WTC11 (cell line): ENCODE data around the gene VPS4A. TPM values are rescaled to one million over a fixed set of nuclear protein-coding genes. Genes with fewer than 3 reads are reported as not detected.

ENCODE experiments used
- ATAC-seq: fragments of 200-7000 bp; cut with Tn5 transposase; 2 replicates; pipeline ENCODE4 v1.10.0; 2021; ENCODE audit warnings: mild to moderate bottlenecking, moderate library complexity
- CTCF ChIA-PET: fragments of 300-600 bp; sonication (Branson Sonifier 250); formaldehyde crosslinking; loops from one replicate; lab custom pipeline; 2021; ENCODE audit warnings: antibody characterized with exemption; lab: Charles Lee
- POLR2A ChIA-PET: fragments of 350-600 bp; sonication (Branson Sonifier 250); formaldehyde crosslinking; loops from one replicate; lab custom pipeline; 2021; ENCODE audit warnings: antibody characterized with exemption; lab: Charles Lee
- DNase-seq: peaks from one replicate; pipeline ENCODE4 v3.0.0; 2021; ENCODE audit warnings: low spot score
- H3K27ac Mint-ChIP-seq: 2 replicates; pipeline ENCODE4 v1.8.0; 2021; ENCODE audit warnings: mixed read lengths
- H3K27me3 Mint-ChIP-seq: 2 replicates; pipeline ENCODE4 v1.8.0; 2021; ENCODE audit warnings: low read depth, mild to moderate bottlenecking, moderate library complexity, mixed read lengths
- H3K36me3 Mint-ChIP-seq: 2 replicates; pipeline ENCODE4 v1.8.0; 2021; ENCODE audit warnings: mixed read lengths
- H3K4me1 Mint-ChIP-seq: 2 replicates; pipeline ENCODE4 v1.8.0; 2022; ENCODE audit warnings: mixed read lengths
- H3K4me3 Mint-ChIP-seq: 2 replicates; pipeline ENCODE4 v1.8.0; 2021; ENCODE audit warnings: mild to moderate bottlenecking, moderate library complexity, mixed read lengths
- H3K9me3 Mint-ChIP-seq: 2 replicates; pipeline ENCODE4 v1.8.0; 2021; ENCODE audit warnings: mixed read lengths
- ATF1 ChIP-seq: sonication (generic); formaldehyde crosslinking; IDR thresholded peaks from 2 replicates; pipeline ENCODE4 v1.8.1; 2023; ENCODE audit warnings: mild to moderate bottlenecking, moderate library complexity, missing genetic modification reagents
- CBFB ChIP-seq: sonication (generic); formaldehyde crosslinking; IDR thresholded peaks from 2 replicates; pipeline ENCODE4 v1.8.1; 2022; ENCODE audit warnings: mild to moderate bottlenecking, low read depth, missing genetic modification reagents
- ETV6 ChIP-seq: sonication (generic); formaldehyde crosslinking; IDR thresholded peaks from 2 replicates; pipeline ENCODE4 v1.8.1; 2022; ENCODE audit warnings: mild to moderate bottlenecking, missing genetic modification reagents
- HMGA2 ChIP-seq: fragments of 250-450 bp; sonication (Bioruptor Pico); IDR thresholded peaks from 2 replicates; pipeline ENCODE4 v1.4.0; 2021; ENCODE audit warnings: mild to moderate bottlenecking, moderate library complexity
- IRF2 ChIP-seq: sonication (generic); formaldehyde crosslinking; IDR thresholded peaks from 2 replicates; pipeline ENCODE4 v1.8.0; 2022; ENCODE audit warnings: low read depth, missing genetic modification reagents, borderline replicate concordance
- RELA ChIP-seq: sonication (generic); formaldehyde crosslinking; IDR thresholded peaks from 2 replicates; pipeline ENCODE4 v1.8.1; 2022; ENCODE audit warnings: missing genetic modification reagents, mild to moderate bottlenecking, borderline replicate concordance
- ZNF232 ChIP-seq: sonication (generic); formaldehyde crosslinking; IDR thresholded peaks from 2 replicates; pipeline ENCODE4 v1.8.0; 2022; ENCODE audit warnings: mild to moderate bottlenecking, missing genetic modification reagents
- ZNF416 ChIP-seq: fragments of 250-450 bp; sonication (Bioruptor Pico); IDR thresholded peaks from 2 replicates; pipeline ENCODE4 v1.9.0; 2021; ENCODE audit warnings: mild to moderate bottlenecking, inconsistent platforms
- total RNA-seq: library from RNA; stranded (reverse); gene quantifications from 3 replicates; pipeline ENCODE4 v1.2.3, GENCODE V29; 2021
- TF ChIP-seq, protein P1 (sequence below): sonication (generic); formaldehyde crosslinking; IDR thresholded peaks from 2 replicates; pipeline ENCODE4 v1.8.1; 2023; ENCODE audit warnings: mild to moderate bottlenecking, moderate library complexity, missing genetic modification reagents
- TF ChIP-seq, protein P2 (sequence below): fragments of 200-600 bp; IDR thresholded peaks from 2 replicates; pipeline ENCODE4 v1.8.0; 2022; ENCODE audit warnings: antibody characterized with exemption

VPS4A gene
- total RNA-seq, 1 experiment from 2014 or later, result 28.3 TPM

DNA sequence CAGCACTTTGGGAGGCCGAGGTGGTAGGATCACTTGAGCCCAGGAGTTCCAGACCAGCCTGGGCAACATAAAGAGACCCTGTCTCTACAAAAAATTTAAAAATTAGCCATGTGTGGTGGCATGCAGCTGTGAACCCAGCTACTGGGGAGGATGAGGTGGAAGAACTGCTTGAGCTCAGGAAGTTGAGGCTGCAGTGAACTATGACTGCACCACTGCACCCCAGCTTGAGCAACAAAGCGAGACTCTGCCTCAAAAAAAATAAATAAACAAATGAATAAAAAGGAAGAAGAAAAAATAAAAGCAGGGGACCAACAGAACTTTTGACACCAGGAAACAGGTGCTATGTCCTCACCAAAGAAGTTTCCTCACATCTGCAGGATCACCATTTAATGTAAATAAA, 60.4 kb downstream of the VPS4A start:
- no peak for DNase-seq
- CTCF ChIA-PET, result no interaction called here
- no peak overlapping the region for H3K4me3 Mint-ChIP-seq
- no peak overlapping the region for H3K27ac Mint-ChIP-seq
- no peak for ATAC-seq
- no peak for TF ChIP-seq RELA
- TF ChIP-seq, protein P1, sequence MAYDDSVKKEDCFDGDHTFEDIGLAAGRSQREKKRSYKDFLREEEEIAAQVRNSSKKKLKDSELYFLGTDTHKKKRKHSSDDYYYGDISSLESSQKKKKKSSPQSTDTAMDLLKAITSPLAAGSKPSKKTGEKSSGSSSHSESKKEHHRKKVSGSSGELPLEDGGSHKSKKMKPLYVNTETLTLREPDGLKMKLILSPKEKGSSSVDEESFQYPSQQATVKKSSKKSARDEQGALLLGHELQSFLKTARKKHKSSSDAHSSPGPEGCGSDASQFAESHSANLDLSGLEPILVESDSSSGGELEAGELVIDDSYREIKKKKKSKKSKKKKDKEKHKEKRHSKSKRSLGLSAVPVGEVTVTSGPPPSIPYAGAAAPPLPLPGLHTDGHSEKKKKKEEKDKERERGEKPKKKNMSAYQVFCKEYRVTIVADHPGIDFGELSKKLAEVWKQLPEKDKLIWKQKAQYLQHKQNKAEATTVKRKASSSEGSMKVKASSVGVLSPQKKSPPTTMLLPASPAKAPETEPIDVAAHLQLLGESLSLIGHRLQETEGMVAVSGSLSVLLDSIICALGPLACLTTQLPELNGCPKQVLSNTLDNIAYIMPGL (CRISPR knock-in tag), result no peak
- no peak for TF ChIP-seq ZNF232 (CRISPR knock-in tag)
- TF ChIP-seq CBFB (CRISPR knock-in tag), result no peak
- TF ChIP-seq ZNF416 (CRISPR knock-in tag), result no peak
- TF ChIP-seq HMGA2, result no peak
- TF ChIP-seq IRF2 (CRISPR knock-in tag), result no peak
- H3K4me1 Mint-ChIP-seq, result no peaks in the 10 kb centered on the region
- no peaks in the 10 kb centered on the region for H3K27me3 Mint-ChIP-seq
- peaks cover 59% of the 10 kb centered on the region for H3K36me3 Mint-ChIP-seq
- no peaks in the 10 kb centered on the region for H3K9me3 Mint-ChIP-seq
- POLR2A ChIA-PET, result no interaction called here

DNA sequence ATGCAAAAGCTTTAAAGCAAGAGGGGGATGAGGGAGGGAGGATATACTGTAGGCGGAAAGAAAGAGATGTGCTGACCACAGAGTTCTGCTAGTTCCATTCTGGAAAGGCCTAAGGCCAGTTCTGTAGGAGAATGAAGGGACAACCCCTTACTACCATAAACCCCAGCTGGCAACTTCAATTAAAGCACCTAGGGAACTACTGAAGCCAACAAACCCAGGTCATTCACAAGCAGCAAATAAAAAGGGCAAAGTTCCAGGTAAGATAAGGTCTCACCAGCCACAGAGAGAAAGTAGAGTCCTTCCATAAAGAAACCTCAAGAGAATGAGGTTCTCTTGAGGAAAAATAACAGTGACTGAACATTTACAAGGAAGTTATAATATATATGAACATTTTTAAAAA, 61.9 kb downstream of the VPS4A start:
- ATAC-seq (no peak), DNase-seq (no peak)
- Mint-ChIP-seq H3K9me3 (no peaks in the 10 kb centered on the region), H3K27ac (peak overlapping the region; percentile 80; the same call in 1 of the 2 replicates), H3K4me3 (no peak overlapping the region), H3K4me1 (no peaks in the 10 kb centered on the region), H3K27me3 (no peaks in the 10 kb centered on the region), H3K36me3 (peaks cover 50% of the 10 kb centered on the region)
- ChIA-PET CTCF (no interaction called here), POLR2A (no interaction called here)
- TF ChIP-seq ZNF416 (CRISPR knock-in tag) (no peak), ETV6 (no peak), ATF1 (CRISPR knock-in tag) (no peak)
- TF ChIP-seq, protein P2, sequence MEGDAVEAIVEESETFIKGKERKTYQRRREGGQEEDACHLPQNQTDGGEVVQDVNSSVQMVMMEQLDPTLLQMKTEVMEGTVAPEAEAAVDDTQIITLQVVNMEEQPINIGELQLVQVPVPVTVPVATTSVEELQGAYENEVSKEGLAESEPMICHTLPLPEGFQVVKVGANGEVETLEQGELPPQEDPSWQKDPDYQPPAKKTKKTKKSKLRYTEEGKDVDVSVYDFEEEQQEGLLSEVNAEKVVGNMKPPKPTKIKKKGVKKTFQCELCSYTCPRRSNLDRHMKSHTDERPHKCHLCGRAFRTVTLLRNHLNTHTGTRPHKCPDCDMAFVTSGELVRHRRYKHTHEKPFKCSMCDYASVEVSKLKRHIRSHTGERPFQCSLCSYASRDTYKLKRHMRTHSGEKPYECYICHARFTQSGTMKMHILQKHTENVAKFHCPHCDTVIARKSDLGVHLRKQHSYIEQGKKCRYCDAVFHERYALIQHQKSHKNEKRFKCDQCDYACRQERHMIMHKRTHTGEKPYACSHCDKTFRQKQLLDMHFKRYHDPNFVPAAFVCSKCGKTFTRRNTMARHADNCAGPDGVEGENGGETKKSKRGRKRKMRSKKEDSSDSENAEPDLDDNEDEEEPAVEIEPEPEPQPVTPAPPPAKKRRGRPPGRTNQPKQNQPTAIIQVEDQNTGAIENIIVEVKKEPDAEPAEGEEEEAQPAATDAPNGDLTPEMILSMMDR, result no peak

Other genes starting within 250 kb of the VPS4A start
- gene HAS3, start 205.7 kb upstream of the VPS4A start, total RNA-seq, result 54.4 to 66.9 TPM (median 56.0 TPM) in 3 replicates
- gene CHTF8, start 178.8 kb upstream of the VPS4A start, total RNA-seq, result 115 to 134 TPM (median 132 TPM) in 3 replicates
- gene UTP4, start 178.7 kb upstream of the VPS4A start, total RNA-seq, result 71.0 to 85.7 TPM (median 74.4 TPM) in 3 replicates
- 21.0 to 23.7 TPM (median 23.7 TPM) in 3 replicates for gene SNTB2, start 124.2 kb upstream of the VPS4A start, total RNA-seq
- 24.0 to 28.2 TPM (median 25.6 TPM) in 3 replicates for gene PDF, start 19.2 kb downstream of the VPS4A start, total RNA-seq
- 56.5 to 59.5 TPM (median 59.5 TPM) in 3 replicates for gene COG8, start 28.2 kb downstream of the VPS4A start, total RNA-seq
- gene NIP7, start 28.4 kb downstream of the VPS4A start, total RNA-seq, result 39.2 to 43.7 TPM (median 40.5 TPM) in 3 replicates
- 0.44 to 0.72 TPM (median 0.62 TPM) in 3 replicates for gene TMED6, start 40.4 kb downstream of the VPS4A start, total RNA-seq
- gene TERF2, start 74.7 kb downstream of the VPS4A start, total RNA-seq, result 30.0 to 35.7 TPM (median 31.3 TPM) in 3 replicates
- 95.3 to 109 TPM (median 99.7 TPM) in 3 replicates for gene CYB5B, start 113.3 kb downstream of the VPS4A start, total RNA-seq